NCI-H187 (cell line): ENCODE measurements around the gene F7.
"Not testable (repeated sequence)": the region's sequence is repeated elsewhere in the genome, so short reads cannot be mapped to it uniquely, and the experiment has no call there.

Experiments used
- DNase-seq, 2 experiments: peaks; one replicate each; lab custom pipeline; 2025; lab: John Stamatoyannopoulos, UW

The F7 gene

DNA sequence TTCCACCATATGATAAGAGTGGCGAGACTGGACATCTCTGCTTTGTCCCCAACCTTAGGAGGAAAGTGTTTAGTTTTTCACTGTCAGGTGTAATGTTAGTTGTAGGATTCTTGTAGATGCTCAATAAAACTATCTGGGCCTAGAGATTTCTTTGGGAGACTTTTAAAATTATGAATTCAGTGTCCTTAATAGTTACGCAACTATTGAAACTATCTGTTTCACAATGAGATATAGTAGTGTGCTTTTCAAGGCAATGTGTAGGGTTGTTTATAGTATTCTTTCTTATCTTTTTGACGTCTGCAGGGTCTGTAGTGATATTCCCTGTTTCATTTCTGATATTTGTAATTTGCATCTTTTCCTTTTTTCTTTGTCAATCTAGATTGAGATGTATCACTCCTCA is 33.2 kb upstream of the F7 start:
- no peak for DNase-seq

DNA sequence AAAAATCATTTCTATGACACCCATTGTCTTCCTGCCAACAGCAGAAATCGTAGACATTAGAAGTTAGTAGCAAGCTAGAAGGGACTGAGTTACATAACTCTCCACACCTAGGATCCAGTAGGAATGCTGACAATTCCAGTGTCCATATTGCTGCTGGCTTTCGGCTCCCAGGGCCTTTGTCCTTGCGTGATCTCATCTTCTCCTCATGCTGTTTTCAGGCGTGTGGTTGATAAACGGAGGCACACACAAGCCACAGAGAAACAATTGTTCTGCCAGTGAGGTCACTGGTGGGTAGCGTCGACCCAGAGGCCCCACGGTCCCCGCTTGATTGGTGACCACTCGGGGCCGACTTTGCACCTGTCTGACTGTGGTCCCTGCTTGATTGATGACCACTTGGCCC is 31.6 kb upstream of the F7 start:
- no peak for DNase-seq

DNA sequence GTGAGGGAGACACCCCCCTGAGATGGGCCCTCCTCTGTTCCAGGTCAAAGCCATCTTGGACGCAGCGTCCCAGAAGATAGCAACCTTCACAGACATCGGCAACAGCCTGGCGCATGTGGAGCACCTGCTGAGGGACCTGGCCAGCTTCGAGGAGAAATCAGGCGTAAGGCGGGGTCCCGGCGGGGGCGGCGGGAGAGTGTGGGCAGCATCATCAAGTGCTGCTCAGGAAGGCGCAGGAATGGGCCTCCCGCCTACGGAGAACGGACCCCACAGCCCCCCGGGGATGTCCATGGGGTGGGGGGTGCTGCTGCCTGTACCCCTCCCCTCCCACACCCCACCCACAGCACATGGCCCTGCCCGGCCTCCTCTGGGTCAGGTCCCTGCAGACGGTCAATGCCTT is 31.2 kb upstream of the F7 start:
- no peak for DNase-seq

DNA sequence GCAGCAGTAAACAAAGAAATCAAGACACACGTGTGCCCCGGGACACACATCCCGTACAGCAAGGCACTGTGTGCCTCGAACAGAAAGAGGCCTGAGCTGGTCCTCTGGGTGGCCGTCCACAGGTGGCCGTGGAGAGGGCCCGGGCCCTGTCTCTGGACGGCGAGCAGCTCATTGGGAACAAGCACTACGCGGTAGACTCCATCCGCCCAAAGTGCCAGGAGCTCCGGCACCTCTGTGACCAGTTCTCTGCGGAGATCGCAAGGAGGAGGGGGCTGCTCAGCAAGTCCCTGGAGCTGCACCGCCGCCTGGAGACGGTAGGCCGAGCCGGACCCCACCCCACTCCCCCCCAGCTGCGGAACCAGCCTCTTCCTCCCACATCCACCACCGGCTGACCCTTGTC is 30.7 kb upstream of the F7 start:
- no peak for DNase-seq

DNA sequence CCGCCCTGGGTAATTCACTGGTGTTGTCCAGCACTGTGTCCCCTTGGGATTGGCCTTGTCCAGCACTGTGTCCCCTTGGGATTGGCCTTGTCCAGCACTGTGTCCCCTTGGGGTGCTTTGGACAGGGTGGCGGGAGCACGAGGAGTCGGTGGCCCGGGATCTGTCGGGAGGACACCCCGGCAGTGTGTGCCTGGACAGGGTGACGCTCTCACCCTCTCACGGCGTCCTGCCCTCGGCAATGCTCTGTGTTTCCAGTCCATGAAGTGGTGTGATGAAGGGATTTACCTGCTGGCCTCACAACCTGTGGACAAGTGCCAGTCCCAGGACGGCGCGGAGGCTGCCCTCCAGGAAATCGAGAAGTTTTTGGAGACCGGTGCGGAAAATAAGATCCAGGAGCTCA is 29.9 kb upstream of the F7 start:
- DNase-seq = no peak

DNA sequence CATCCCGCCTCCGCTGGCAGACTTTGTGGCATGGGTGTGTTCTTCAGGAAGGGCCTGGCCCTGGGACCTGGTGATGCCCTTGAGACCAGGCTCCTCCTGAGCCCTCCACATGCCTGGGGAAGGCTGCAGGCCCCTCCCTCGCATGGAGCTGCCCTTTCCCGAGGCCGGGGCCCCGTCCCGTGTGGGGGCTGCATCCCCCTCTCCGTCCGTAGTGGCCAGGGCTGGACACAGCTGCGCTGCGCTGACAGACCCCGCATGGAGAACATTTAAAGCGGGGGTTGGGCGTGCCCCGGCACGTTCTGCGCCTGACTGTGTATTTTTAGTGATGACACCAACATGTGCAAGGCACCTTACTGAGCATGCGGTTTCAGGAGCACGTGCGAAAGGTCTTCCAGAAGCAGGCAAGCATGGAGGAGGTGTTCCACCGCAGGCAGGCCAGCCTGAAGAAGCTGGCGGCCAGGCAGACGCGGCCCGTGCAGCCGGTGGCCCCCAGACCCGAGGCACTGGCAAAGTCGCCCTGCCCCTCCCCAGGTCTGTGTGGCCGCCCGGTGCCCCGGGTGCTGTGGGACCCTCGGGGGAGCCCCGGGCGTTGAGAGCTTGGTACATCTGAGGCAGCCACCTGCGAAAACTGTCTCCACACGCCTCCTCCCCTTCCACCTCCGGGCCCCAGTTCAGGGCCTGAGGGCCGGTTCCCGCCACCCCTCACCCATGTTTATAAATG is 28.8 kb upstream of the F7 start:
- DNase-seq = no peak

DNA sequence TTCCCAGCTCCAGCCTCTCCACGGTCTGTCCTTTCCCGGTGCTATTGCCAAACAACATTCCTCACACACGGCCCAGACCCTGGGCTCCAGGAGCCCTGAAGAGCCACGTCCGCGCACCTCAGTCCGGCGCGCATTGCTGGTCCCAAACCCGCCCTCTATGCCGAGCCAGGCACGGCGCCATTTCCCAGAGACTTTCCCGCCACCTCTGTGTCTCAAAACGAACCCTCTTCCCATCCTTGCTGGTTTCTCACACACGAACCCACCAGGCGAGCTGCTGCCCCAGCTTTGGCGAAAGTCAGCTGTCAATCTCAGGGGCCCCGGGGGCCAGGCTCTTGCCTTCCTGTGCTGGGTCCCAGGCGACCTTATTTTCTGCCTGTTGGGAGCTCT is 28.0 kb upstream of the F7 start:
- no peak for DNase-seq

DNA sequence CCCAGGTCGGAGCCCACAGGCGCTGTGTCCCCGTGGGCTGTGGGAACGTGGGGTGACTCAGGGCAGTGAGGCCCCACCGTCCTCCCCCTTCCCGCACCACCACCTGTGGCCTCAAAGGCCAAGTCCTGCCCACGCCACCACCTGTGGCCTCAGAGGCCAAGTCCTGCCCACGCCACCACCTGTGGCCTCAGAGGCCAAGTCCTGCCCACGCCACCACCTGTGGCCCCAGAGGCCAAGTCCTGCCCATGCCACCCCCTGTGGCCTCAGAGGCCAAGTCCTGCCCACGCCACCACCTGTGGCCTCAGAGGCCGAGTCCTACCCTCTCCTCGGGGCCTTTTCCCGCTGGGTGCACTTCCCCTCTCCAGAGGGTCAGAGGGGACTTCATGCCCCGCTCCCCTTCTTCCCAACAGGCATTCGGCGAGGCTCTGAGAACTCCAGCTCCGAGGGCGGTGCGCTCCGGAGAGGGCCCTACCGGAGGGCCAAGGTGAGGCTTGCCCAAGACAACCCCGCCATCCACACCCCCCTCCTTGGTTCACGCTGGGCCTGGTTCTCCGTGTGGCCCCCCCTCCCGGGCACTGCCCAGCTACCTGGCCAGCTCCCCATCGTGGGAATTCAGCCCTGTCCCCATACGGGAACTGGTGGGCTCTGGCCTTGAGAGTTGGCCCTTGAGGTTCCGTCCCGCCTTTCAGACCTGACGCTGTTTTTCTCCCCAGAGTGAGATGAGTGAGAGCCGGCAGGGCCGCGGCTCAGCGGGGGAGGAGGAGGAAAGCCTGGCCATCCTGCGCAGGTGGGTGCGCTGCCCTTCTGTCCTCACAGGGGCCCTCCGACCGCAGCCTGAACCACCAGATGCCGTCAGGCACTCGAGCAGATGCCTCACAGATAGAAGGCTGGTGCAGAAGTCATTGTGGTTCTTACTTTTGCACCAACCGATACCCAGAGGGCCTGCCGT is 27.4 kb upstream of the F7 start:
- DNase-seq = no peak

DNA sequence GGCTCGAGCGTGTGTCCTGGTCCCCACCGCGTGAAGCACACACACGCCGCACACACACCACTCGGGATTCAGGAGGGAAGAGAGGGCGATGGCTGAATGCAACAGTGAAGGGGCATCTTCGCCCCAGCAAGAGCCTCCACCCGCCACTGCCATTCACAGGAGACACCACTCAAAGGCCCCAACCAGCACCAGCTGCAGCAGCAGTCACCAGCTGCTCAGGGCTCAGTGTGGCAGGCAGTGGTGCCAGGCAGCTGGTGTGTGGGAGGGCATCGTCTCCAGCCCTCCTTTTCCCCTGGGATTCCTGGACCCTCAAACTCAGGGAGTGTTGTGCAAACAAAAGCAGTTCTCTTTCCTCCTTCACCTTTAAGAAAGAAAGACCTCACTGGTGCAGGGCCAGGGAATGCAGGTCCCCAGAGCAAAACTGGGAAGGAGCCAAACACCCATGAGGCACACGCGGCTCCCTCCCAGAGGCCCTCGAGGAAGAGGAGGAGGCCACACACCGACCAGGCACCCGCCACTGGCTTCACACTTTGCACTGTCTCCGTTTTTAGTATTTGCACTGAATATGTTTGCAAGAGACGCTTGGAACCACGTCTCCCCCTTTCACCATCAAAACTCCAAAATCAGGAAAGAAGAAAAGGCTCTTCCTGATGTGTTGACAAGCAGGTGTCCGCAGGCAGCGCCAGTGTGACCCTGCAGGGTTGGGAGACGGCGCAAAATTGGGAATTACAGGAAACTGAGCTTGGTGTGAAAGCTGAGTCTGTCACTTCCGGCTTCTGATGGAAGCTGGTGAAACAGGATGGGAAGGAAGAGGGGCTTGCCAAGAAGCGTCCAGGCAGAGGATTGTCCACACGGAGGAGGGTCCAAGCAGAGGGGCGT is 26.4 kb upstream of the F7 start:
- peak; percentile 23 to 40 for DNase-seq

DNA sequence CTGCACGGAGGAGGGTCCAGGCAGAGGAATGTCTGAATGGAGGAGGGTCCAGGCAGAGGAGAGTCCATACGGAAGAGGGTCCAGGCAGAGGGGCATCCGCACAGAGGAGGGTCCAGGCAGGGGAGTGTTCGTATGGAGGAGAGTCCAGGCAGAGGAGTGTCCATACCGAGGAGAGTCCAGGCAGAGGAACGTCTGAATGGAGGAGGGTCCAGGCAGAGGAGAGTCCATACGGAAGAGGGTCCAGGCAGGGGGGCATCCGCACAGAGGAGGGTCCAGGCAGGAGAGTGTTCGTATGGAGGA is 25.9 kb upstream of the F7 start:
- not testable (repeated sequence) for DNase-seq

DNA sequence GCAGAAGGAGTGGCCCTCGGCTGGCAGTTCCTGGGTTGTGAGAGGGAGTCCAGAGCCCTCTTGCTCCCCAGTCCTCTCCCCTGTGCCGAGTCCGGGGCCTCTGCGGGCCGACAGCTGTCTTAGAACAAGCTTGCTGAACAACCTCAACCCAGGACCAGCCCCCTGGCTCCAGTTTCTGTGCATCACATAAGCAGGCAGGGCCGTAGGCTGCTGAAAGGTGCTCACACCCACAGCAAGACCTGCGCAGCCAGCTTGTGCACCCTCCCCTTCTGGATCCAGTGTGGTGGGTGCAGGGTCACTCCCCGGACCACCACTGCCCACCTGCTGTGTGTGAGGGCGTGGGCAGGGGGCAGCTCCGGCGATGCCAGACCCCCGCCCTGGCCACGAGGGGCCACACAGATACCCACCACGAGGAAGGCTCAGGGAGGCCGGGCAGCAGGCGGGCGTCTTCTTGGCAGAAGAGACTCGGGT is 25.2 kb upstream of the F7 start:
- DNase-seq = no peak

DNA sequence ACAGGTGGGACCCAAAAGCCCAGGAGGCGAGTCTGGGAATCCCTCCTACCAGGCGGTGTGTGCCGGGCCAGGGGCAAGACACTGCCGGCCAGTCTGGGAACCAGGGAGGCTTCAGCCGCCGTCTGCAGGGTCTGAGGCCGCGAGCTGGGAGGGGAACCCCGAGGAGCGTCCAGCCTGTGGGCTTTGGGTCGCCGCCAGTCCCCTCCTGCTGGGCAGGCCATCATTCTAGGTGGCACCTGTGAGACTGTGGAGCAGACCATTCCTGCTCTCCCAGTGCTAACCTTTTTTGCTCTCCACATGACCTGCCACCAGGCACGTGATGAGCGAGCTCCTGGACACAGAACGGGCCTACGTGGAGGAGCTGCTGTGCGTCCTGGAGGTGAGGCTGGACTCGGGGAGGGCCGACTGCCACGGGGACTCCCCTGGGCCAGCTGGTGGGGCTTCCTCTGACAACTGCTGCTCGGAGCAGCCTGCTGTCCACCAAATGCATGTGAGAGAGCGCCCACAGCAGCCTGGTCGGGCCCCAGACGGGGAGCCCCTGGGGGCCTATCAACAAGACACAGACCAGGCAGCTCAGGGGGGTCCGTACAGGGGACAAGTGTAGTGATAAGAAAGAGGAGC is 24.6 kb upstream of the F7 start:
- DNase-seq = no peak

DNA sequence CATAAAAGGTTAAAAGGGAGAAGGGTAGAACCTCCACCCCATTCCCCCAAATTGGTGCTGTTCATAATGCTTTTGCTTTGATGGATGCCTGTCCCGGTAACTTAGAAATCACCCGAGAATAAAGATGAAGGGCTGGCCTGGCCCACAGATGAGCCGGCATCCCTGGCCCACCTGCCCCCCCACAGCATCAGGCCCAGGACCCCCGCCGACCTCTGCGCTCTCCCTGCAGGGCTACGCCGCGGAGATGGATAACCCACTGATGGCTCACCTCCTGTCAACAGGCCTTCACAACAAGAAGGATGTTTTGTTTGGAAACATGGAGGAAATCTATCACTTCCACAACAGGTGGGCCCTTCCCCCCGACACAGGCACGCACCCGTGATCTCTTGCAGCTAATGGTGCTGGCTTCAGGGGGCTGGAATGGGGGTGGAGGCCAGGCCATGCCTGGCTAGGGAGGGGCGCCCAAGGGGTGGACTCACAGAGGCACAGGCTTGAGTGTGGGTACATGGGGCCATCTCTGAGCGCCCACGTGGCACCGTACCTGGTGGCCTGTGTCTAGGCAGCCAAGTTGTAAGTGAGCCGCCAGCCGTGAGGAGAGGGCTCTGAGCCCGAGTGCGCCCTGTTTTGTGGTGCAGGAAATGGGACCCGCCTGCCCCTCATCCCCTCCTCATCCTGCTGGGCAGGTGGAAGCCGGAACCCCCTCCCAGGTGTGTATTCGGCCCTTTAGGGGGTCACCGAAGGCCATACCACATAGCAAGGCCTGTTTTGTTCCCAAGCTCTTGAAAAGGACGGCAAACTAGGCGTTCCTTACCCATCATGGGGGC is 23.2 kb upstream of the F7 start:
- no peak for DNase-seq

DNA sequence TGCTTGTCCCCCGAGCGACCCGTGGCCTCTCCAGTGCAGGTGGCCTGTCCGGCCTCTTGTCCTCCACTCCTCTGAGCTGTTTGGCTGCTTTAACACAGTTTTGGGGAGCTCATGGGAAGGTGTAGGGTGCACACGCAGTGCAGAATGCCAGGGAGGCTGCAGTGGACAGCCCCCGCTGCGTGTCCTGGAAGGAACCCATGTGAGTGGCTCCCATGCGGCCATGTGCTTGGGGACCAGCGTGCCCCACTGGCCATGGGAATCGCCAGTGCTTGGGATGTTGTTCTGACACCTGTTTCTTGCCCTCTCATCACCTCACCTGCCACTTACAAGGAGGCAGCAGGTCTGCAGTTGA is 22.6 kb upstream of the F7 start:
- DNase-seq = no peak

DNA sequence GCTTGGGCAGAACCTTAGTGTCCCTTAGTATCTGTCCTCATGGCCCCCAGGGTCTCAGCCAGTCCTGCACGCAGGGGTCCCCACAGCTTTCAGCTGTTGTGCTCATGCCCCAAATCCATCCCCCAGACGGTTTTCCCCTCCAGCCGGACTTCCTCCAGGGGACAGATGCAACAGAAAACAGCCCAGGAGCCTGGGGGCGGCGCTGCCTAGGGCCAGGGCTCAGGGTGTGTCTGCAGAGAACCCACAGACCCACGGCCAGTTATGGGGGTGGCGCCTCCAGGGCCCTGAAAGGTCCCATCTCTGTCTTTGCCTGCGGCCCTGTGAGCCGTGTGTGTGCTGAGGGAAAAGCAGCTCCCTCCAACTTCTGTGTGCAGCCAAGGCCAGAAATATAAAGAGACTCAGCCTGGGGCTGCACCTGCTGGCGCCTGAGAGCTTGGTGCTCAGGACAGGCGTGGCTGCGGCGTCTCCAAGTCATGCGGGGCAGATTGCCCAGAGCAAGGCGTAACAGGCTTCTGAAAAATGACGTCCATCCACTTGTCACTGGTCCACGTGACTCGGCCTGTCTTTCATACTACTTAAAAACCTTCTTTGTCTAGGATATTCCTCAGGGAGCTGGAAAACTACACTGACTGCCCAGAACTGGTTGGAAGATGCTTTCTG is 22.1 kb upstream of the F7 start:
- DNase-seq = peak; percentile 98

DNA sequence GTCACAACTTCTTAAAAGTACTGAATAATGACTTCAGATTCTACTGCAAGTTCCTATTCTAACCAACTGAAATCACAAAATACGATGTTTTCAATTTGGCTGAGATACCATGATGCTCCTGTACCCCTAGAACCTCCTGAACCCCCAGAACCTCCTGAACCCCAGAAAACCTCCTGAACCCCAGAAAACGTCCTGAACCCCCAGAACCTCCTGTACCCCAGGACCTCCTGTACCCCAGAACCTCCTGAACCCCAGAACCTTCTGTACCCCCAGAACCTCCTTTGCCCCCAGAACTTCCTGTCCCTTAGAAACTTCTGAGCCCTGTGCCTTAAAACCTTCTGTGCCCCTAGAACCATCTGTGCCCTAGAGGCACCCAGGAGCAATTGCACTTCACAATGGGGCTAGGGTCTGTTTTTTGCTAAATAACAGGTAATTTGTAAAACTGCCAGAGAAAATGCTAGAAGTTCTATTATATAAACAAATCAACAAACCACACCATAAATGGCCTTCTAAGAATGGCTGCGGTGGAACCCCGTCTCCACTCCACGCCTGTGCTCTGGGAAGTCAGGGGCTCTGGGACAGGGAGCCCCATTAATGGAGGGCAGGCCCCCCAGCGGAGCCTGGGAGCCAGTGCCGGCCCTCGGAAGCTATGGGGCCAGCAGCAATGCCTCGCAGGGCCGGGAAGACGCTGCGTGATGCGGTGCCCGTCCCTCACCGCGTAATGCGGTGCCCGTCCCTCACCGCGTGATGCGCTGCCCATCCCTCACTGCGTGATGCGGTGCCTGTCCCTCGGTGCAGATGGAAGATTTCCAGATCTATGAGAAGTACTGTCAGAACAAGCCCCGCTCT is 21.3 kb upstream of the F7 start:
- DNase-seq = no peak

DNA sequence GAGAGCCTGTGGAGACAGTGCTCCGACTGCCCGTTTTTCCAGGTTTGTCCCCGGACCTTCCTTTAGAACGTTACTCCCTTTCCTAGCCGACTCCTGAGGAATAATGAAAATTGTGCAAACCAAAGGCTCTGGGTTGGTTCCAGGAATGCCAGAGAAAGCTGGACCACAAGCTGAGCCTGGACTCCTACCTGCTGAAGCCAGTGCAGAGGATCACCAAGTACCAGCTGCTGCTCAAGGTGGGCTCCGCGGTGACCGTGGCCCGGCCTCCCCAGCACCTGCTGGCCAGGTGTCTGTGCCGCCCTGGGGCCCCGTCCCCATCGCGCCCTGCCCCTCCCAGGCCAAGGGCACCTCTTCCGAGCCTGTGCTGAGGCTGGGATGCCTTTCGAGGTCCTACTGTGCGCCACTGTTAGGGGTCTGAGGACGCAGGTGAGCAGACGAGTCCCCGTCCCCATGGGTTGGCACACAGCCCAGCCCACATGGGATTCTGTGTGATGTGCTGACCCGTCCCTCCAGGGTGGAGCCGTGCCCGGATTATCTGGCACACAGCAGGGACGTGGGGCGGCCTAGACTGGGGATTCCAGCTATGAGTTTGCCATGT is 20.5 kb upstream of the F7 start:
- DNase-seq = no peak

DNA sequence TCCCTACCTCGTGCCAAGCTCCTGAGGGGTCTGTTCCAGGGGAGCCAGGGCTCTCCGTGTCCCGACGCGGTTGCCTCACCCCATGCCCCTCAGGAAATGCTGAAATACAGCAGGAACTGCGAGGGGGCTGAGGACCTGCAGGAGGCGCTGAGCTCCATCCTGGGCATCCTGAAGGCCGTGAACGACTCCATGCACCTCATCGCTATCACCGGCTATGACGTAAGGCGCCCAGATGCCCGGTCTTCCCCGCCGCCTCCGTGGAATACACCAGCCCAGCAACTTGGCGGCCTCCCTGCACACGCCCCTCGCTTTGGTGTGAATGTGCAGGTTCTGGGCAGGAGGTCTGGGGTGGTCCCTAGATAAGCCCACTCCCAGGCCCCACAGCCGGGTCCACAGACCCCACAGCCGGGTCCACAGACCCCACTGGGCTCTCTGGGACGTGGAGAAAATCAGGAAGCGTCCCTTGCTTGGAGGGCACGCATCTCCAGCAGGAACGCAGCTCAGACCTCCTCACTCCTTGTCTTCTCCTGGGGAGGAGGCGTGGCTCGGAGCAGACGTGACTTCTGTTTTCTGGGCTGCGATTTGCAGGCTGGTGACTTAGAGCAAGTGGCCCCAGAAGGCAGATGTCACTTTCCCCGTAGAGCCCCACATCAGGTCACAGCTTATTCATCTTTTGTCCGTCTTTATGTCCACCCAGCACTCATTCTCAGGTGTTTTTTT is 19.4 kb upstream of the F7 start:
- no peak for DNase-seq
